Kidney capillary endothelial cell (primary cell): Measurements from ENCODE around the gene RAPGEF1.

ENCODE experiments used
- DNase-seq: peaks from one replicate; pipeline ENCODE4 v3.0.0-alpha.2; 2018; ENCODE audit warnings: low spot score

RAPGEF1 gene

DNA sequence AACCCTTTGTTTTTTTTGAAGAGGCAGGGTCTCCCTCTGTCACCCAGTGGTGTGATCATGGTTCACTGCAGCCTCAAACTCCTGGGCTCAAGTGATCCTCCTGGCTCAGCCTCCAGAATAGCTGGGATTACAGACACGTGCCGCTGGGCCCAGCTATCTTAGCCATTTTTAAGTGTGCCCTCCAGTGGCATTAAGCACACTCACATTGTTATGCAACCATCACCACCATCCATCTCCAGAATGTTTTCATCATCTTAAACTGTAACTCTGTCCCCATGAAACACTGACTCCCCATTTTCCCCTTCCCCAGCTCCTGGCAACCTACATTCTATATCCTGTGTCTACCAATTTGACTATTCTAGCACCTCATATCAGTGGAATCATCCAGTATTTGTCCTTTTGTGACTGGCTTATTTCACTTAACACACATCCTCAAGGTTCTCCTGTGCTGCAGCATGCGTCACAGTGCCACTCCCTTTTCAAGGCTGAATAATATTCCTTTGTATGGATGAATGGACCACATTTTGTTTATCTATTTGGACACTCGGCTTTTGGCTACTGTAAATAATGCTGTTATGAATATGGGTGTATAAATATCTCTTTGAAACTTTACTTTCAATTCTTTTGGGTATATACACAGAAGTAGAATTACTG lies 12.5 kb upstream of the RAPGEF1 start:
- no peak for DNase-seq

GRCh38 chr9:131748411-131748955 lies 8.6 kb upstream of the RAPGEF1 start:
- no peak for DNase-seq

- peak; percentile 71 for DNase-seq
These were observed 7.5 kb upstream of the RAPGEF1 start for GRCh38 chr9:131747352-131747751.

- no peak for DNase-seq
These were observed 5.7 kb upstream of the RAPGEF1 start for GRCh38 chr9:131745610-131746009.

GRCh38 chr9:131744720-131745201 lies 4.9 kb upstream of the RAPGEF1 start:
- DNase-seq, result no peak

DNA sequence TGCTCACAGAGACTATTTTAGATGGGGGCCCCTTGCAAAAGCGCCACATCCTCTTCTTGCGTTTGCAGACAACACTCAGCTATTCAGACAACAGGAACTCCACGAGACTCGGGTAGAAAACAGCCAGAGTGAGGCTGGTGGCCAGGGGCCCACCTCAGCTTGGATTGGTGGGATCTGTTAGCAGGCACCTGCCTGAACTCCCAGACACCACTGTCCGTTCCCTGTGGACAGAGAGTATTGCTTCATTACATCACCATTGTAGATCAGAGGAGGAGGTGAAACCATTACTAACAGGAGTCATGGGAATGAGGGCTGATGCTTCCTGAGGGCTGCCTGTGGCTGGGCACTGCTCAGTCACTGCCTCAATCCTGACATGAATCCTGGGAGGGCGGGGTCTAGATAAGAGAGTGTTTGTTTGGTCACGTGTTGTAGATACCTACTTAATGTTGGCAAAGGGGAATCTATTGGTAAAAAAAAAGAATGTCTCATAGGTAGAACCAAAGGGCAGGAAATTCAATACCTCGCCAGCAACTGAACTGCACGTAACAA lies 4.4 kb upstream of the RAPGEF1 start:
- DNase-seq, result no peak

- no peak for DNase-seq
These were observed 3.6 kb upstream of the RAPGEF1 start for GRCh38 chr9:131743501-131743900.

DNA sequence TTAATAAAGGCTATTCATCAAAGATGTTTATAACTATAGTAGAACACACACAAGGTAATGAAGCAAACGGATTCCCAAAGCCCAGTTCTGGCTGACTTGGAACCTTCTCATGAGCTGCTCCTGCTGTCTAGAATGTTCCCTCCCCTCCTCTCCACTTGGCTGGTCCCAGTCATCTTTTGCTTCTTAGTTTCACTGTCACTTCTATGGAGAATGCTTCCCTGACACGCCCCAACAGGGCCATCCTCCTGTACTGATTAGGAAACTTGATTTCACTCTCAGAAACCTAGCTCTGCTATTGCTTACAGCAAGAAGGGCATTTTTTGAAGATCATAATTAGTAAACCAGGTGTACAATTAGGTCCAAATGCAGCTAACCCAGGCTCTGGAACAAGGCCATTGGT lies 3.2 kb upstream of the RAPGEF1 start:
- no peak for DNase-seq

GRCh38 chr9:131740898-131741297 lies 1.0 kb upstream of the RAPGEF1 start:
- no peak for DNase-seq

DNA sequence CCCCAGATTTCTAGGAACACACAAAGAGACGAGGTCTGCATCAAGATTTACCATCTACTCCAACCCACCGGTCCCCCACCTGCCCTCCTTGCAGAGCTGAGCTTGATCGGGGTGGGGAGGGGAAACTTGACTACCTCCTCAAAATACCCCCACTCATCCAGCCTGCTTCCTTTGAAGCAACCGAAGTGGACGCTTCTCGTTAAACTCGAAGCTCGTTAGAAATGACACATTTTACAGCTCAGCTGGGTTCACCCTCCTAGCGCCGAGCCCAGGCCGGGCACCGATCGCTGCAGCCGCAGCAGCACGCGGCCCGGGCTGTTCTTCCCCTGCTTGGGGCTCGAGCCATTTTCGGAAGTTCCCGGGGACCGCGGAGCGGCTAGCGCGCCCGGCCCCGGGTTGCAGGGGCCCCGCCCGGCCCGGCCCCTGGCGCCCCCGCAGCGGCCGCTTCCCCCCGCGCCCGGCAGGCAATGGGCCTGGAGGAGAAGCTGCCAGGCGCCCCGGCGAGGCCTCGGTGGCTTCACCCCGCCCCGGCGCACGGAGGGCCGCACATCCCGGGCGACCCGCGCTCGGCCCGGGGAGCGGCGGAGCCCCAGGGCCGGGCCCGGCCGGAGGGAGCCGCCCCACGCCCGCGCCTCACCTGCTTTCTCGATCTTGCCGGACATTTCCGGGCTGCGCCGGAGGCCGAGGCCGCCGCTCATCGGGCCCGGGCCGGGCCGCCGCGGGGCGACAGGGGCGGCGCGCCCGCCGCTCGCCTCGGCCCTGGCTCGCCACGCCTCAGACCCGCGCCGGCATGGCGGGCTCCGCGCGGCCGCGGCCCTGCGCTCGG lies 530 bp downstream of the RAPGEF1 start:
- DNase-seq, result no peak

DNA sequence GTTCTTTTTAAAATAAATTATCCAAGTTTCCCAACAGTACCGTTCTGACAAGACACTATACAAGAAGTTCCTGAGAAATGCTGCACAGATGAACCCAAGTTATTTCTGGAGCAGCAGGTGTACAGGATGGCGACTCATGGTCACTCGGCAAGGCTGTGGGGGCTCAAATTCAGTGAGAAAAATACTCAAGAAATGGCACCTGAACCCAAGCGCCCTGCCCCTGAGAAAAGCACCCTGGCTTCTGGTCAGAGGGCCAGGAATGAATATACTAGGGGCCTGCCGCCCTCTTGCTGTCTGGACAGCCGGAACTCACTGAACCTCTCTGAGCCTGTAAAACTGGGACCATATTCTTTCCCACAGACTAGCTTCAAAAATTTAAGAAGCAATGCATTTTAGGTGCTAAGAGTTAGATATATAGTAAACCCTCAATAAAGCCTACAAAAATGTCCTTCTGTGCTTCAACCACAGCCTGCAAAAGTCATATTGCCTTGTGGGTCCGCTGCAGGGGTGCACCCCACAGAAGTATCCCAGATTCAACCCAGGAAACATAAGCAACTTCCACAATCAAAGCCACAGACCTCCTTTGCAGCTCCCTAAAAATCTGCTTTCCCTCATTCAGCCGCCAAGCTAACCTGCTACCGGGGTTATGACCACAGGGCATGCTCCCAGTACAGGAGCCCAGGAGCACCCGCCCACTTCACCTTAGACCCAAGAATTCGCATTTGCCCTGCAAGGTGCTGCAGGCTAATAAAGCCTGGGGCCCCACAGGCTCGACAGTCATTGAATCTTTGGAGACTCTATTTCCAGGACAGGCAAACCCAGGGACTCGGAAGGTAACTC lies 1.4 kb downstream of the RAPGEF1 start:
- no peak for DNase-seq

GRCh38 chr9:131737426-131737825 lies 2.5 kb downstream of the RAPGEF1 start:
- DNase-seq, result no peak

DNA sequence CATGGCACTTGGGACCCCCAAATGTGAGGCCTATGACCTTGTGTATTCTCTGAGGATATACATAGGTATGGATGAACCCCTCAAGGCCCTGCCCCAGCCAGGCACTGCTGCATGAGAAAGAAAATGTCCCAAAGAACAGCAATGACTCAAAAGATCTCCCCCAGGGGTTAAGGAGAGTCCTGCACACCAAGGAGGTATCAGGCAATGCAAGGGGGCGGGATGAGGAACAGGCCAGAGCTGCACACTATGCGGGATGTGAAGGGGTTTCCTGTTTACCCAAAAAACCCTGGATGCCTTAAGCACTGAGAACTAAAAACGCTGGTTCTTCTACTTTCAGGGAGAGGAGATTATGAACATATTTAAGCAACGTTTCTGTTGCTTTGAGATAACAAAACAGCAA lies 3.4 kb downstream of the RAPGEF1 start:
- no peak for DNase-seq

DNA sequence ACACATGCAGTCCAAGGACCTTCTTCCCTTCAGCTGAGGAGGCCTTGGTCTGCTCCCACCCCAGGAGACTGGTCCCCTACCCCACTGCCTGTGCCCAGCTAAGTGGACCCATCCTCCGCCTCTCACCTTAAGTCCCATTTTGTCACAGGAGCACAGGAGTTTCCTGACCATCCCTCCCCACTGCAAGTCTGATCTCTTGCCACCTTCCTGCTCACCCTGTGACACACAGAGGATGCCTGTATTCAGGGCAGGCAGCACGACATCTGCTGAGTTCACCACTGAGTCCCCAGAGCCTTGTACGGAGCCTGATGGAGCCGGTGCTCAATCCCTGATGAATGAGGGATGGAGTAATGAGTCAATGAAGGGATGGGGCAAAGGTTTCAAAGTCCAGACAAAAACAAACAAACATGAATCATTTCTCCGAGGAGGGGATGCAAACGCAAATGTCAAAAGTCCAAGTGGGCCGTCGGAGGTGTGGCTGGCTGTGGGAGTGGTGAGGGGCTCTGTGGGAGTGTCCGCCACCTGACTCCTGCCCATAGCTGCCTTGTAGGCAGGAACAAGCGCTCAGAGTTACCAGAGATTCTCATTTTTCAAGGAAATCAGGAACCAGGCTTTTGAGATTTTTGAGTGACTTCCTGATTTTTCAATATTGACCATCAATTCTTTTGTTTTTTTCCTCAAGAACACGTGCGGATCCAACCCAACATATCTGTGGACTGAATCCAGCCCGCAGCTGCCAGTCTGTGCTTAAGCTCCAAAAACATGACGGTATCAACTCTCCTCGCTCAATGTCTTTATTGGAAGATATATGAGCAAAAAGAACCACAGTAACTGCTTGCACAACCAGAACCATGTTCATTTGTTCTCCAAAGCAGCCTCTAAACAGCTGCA lies 4.4 kb downstream of the RAPGEF1 start:
- DNase-seq, result no peak

- no peak for DNase-seq
These were observed 5.1 kb downstream of the RAPGEF1 start for GRCh38 chr9:131734781-131735180.

DNA sequence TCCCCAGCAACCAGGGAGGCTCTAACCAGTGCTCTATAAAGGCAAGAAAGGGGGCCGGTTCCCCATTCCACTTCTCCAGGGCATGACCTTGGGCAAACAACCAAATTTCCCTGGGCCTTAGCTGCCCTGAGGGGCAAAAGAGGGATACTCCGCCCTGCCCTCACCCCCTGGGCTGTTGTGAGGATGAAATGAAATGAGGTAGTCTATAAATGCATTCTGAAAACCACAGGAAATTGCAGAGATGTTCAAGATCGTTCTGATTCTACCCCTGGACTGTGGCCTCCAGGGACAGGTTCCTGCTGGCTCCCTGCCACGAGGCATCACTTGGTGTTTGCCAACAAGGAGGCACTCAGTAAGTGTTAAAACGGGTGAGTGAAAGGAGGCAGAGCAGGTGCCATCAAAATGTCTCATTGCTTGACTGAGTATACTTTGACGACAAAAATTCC lies 5.7 kb downstream of the RAPGEF1 start:
- no peak for DNase-seq

- peak; percentile 77 for DNase-seq
These were observed 6.3 kb downstream of the RAPGEF1 start for GRCh38 chr9:131733541-131734061.

DNA sequence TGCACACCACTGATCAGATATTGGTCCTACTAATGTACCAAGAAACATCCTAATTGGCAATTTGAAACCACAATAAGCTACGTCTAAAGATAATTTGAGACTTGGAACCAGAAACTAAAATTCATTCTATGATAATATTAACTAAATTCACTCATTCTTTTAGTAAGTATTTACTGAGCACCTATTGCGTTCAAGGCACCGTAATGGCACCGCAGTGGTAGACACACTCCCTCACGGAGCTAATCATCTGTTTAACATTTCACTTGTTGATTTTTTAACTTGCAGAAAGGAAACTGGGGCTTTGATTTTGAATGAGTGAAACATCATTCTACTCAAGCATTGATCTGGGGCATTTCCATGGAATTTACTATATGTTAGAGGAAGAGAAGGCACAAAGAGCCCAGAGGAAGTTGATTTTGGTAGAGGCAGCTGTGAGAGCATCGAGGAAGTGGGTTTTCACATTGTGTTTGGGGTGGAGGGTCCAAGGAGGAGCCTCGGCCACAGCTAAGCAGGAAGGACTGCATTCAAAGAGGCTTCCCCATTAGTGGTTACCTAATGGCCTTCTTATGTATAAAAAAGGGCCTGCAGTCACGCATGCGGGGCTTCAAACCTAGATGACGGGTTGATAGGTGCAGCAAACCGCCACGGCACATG lies 7.1 kb downstream of the RAPGEF1 start:
- no peak for DNase-seq

DNA sequence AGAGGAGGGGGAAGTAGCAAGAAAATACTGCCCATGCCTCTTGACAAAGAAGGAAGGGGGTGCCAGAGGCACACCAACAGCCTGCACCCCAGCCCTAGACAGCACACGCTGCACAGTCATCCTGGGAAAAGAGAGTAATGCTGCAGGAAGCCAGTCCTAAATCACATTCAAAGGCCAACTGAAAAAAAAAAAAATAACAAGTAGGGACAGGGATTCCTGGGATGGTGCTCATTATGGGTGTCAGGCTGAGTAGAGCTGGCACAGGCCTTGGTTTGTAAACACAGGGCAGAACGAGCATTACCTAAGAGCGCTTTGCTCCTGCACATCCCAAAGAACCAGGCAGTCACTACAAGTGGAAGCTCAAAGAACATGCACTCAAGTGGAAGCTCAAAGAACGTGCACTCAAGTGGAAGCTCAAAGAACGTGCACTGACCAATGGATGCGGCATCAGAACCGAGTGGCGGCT lies 7.8 kb downstream of the RAPGEF1 start:
- no peak for DNase-seq

- DNase-seq, result no peak
These were observed 8.2 kb downstream of the RAPGEF1 start for GRCh38 chr9:131731644-131732043.
